Astrocyte (in vitro differentiated cells and primary cell): ENCODE results near the gene PPM1H.

Experiments used
- EZH2 ChIP-seq: IDR thresholded peaks from 2 replicates; pipeline ENCODE4 v1.6.1; 2012; ENCODE audit warnings: mild to moderate bottlenecking, low read length, inconsistent platforms; ENCODE audit not compliant: insufficient read depth
- TF ChIP-seq, protein P1 (sequence below): IDR thresholded peaks from 2 replicates; pipeline ENCODE4 v1.5.1; 2011; ENCODE audit warnings: low read depth, mild to moderate bottlenecking, inconsistent platforms, low read length, moderate library complexity; ENCODE audit not compliant: insufficient read depth

DNA sequence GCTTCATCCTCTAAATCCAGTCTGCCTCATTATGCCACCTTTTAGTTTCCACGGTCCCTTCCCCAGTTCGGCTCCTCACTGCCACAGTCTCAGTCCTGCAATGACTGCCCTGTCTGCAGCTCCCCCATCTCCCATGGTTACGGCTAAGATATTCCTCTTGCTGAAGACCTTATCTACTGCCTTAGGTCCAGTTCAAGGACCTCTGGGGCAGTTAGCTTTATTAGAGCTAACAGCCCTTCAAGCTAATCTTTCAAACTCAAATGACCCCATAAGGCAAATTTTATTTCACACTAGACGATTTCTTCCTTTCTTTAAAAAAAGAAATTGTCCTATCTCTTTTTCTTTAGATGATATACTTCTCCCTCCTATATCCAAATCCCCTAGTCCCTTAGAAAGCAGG, 253.6 kb downstream of the PPM1H start:
- TF ChIP-seq, protein P1, sequence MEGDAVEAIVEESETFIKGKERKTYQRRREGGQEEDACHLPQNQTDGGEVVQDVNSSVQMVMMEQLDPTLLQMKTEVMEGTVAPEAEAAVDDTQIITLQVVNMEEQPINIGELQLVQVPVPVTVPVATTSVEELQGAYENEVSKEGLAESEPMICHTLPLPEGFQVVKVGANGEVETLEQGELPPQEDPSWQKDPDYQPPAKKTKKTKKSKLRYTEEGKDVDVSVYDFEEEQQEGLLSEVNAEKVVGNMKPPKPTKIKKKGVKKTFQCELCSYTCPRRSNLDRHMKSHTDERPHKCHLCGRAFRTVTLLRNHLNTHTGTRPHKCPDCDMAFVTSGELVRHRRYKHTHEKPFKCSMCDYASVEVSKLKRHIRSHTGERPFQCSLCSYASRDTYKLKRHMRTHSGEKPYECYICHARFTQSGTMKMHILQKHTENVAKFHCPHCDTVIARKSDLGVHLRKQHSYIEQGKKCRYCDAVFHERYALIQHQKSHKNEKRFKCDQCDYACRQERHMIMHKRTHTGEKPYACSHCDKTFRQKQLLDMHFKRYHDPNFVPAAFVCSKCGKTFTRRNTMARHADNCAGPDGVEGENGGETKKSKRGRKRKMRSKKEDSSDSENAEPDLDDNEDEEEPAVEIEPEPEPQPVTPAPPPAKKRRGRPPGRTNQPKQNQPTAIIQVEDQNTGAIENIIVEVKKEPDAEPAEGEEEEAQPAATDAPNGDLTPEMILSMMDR, result no peak
- no peak for TF ChIP-seq EZH2
